BLaER1 treated with 17β-estradiol and CSF1 and Interleukin-3, amounts not matched to agents 10 nM and 100 nM (cell line): Measurements from ENCODE around the gene ECD.

ENCODE experiments used
- H3K27ac ChIP-seq, 11 experiments: shearing (Covaris generic); formaldehyde crosslinking; 2 replicates each; pipeline ENCODE4 v1.8.1; 2022
- H3K27me3 ChIP-seq, 11 experiments: shearing (Covaris generic); formaldehyde crosslinking; 2 replicates each; pipeline ENCODE4 v1.8.1; 2022
- H3K36me3 ChIP-seq, 11 experiments: shearing (Covaris generic); formaldehyde crosslinking; 2 replicates each; pipeline ENCODE4 v1.8.1; 2022
- H3K4me1 ChIP-seq, 10 experiments: shearing (Covaris generic); formaldehyde crosslinking; 2 replicates each; pipeline ENCODE4 v1.8.1; 2022
- H3K4me2 ChIP-seq, 11 experiments: shearing (Covaris generic); formaldehyde crosslinking; 2 replicates each; pipeline ENCODE4 v1.8.1; 2022
- H3K4me3 ChIP-seq, 10 experiments: shearing (Covaris generic); formaldehyde crosslinking; 2 replicates each; pipeline ENCODE4 v1.8.1; 2022
- H3K9ac ChIP-seq, 11 experiments: shearing (Covaris generic); formaldehyde crosslinking; 2 replicates each; pipeline ENCODE4 v1.8.1; 2022
- H3K9me3 ChIP-seq, 11 experiments: shearing (Covaris generic); formaldehyde crosslinking; replicated peaks in 1 of 11; 2 replicates each; pipeline ENCODE4 v1.8.1; 2022
- H4K20me1 ChIP-seq, 11 experiments: shearing (Covaris generic); formaldehyde crosslinking; 2 replicates each; pipeline ENCODE4 v1.8.1; 2022
- Cebpa-rat ChIP-seq, 11 experiments: shearing (Covaris generic); IDR thresholded peaks; 2 replicates each; pipeline ENCODE4 v1.8.1; 2022

Gene ECD

DNA sequence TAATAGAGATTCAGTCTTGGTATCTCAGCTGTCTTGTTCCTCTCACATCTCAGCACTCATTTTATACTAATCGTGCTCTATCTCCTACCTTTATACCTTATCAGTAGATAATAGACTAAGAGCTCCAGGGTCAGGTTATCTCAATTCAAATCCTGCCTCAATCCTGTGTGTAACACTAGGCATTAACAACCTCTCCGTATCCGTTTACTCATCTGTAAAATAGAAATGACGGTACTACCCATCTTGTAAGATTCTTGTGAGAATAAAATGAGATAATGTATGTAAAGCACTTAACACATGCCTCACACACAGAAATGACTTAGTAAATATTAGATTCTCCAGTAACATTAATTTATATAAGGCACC lies 70.5 kb downstream of the ECD start:
- Histone ChIP-seq H3K4me2 (peak overlapping the region; percentile 68 to 92 (median 84)), H3K27me3 (no peaks in the 10 kb centered on the region), H3K9me3 (no peaks in the 10 kb centered on the region), H3K36me3 (peaks cover 0 to 27% (median 21%) of the 10 kb centered on the region in 11 experiments; a peak in 18 of 22 replicates), H4K20me1 (peaks cover 0 to 28% (median 20%) of the 10 kb centered on the region in 11 experiments; a peak in 15 of 22 replicates), H3K27ac (peak overlapping the region; percentile 54 to 94 (median 88); a peak in 21 of 22 replicates), H3K4me3 (peak overlapping the region; percentile 78 to 98 (median 87); a peak in 19 of 20 replicates), H3K4me1 (peaks cover 18 to 50% (median 33%) of the 10 kb centered on the region in 10 experiments), H3K9ac (peak overlapping the region; percentile 58 to 96 (median 89))
- TF ChIP-seq Cebpa-rat (IDR thresholded peaks at IDR 0.05), result no peak

DNA sequence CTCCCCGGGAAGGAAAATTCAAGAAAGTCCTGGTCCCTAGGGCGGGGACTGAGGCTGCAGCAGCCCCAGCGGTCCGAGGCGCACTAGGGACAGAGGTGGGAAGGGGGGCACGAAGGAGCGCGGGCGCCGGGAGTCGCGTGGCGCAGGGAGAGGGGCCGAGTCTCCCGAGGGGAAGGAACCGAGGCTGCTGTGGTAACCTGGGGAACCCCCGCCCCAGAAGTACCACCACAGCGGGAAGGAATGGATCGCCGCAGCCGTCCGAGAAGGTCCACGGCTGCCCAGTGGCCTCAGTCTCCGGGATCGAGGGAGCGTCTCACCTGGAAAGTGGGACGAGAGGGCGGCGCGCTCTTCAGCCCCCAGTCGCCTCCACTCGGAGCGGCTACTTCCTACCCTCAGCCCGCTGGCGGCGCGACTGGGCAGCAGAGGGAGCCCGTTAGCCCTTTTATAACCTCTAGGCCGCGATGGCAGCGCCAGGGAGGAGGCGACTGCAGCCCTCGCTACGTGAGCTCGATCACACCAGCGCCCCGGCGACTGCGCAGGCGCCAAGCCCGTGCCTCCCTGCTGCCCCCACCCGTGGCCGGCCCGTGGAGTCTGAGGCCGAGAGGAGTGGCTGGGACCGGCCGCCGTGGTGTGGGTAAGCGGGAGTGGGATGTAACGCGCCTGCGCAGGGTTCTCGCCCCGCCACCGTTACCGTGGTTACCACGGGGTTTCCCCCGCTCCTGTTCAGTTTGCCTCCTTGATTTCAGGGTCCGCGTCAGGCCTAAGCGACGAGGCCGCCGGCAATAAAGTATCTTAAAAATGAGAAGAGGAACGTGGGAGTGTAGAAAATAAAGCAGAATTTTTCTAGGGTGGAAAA lies 71.1 kb downstream of the ECD start, which contains the start of gene P4HA1:
TSS of gene P4HA1 (minus strand) at position 418 of the 856 bp plus-strand sequence. CDS start 21,983 bp downstream, outside the sequence.
- Histone ChIP-seq H3K4me3 (peak within 1 kb of the TSS; percentile 78 to 98 (median 87)), H3K4me2 (peak within 1 kb of the TSS; percentile 80 to 99 (median 89)), H3K4me1 (peaks cover 18 to 56% (median 34%) of the 10 kb centered on the region in 10 experiments), H4K20me1 (peaks cover 0 to 34% (median 21%) of the 10 kb centered on the region in 11 experiments; a peak in 15 of 22 replicates), H3K36me3 (peaks cover 0 to 33% (median 21%) of the 10 kb centered on the region in 11 experiments; a peak in 18 of 22 replicates), H3K9ac (peak within 1 kb of the TSS; percentile 85 to 96 (median 92)), H3K9me3 (no peaks in the 10 kb centered on the region), H3K27me3 (no peaks in the 10 kb centered on the region), H3K27ac (peak within 1 kb of the TSS; percentile 84 to 94 (median 88))
- no peak for TF ChIP-seq Cebpa-rat (IDR thresholded peaks at IDR 0.05)

DNA sequence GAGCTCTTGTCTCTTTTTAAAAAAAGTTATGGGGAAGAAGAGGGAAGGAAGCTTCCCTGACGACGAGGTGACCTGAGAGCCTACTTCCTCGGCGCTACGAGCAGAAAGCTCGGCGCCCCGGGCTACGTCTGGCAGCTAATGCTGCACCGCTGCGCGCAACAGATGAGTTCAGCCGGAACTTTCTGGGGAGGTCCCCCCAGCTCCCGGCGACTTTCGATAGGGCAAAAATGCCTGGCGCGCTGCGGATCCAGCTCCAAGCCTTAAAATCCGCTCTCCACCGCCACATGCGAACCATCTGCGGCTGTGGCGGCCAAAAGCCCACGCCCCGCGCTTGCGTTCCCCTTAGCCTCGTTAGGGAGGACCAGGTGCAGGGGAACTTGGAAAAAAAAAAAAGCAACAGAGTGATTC lies 71.8 kb downstream of the ECD start:
- no peaks in the 10 kb centered on the region for H3K9me3 ChIP-seq
- peak overlapping the region; percentile 84 to 94 (median 88) for H3K27ac ChIP-seq
- H3K4me2 ChIP-seq, result peak overlapping the region; percentile 80 to 99 (median 89)
- no peaks in the 10 kb centered on the region for H3K27me3 ChIP-seq
- peak overlapping the region; percentile 78 to 98 (median 87) for H3K4me3 ChIP-seq
- no peak for TF ChIP-seq Cebpa-rat (IDR thresholded peaks at IDR 0.05)
- H3K4me1 ChIP-seq, result peaks cover 18 to 62% (median 34%) of the 10 kb centered on the region in 10 experiments
- H3K9ac ChIP-seq, result peak overlapping the region; percentile 85 to 96 (median 92)
- H4K20me1 ChIP-seq, result peaks cover 0 to 40% (median 21%) of the 10 kb centered on the region in 11 experiments; a peak in 16 of 22 replicates
- H3K36me3 ChIP-seq, result peaks cover 0 to 37% (median 21%) of the 10 kb centered on the region in 11 experiments; a peak in 20 of 22 replicates

DNA sequence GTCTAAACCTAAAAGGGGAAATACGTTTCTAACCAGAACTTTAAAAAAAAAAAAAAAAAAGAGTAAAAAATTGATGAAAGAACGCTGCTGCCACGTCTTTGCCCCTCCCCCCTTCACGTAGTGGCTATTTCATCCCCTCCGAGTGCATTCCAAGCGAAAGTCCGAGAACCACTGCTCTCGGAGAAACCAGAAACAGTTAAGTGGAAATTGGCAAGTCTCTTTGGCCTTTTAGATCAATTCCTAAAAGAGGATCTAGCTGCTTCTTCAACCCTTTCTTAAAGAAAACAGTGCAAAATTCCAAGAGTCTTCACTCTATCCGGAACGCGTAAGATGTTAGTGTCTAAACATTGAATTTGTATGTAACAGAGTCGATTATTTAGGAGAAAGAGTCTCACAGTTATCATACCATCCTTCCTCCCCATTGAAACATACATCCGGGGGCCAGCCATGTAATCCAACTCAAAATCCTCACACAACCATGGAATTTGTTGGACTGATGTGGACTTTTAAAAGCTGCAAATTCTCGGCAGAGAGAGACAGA lies 72.3 kb downstream of the ECD start:
- peak overlapping the region; percentile 78 to 98 (median 87) for H3K4me3 ChIP-seq
- H3K9me3 ChIP-seq, result no peaks in the 10 kb centered on the region
- peaks cover 18 to 66% (median 34%) of the 10 kb centered on the region in 10 experiments for H3K4me1 ChIP-seq
- peak overlapping the region; percentile 85 to 96 (median 92) for H3K9ac ChIP-seq
- no peak for TF ChIP-seq Cebpa-rat (IDR thresholded peaks at IDR 0.05)
- peak overlapping the region; percentile 84 to 94 (median 88) for H3K27ac ChIP-seq
- peaks cover 0 to 37% (median 20%) of the 10 kb centered on the region in 11 experiments; a peak in 20 of 22 replicates for H3K36me3 ChIP-seq
- H3K27me3 ChIP-seq, result no peaks in the 10 kb centered on the region
- H4K20me1 ChIP-seq, result peaks cover 0 to 45% (median 21%) of the 10 kb centered on the region in 11 experiments; a peak in 16 of 22 replicates
- peak overlapping the region; percentile 80 to 99 (median 89) for H3K4me2 ChIP-seq

DNA sequence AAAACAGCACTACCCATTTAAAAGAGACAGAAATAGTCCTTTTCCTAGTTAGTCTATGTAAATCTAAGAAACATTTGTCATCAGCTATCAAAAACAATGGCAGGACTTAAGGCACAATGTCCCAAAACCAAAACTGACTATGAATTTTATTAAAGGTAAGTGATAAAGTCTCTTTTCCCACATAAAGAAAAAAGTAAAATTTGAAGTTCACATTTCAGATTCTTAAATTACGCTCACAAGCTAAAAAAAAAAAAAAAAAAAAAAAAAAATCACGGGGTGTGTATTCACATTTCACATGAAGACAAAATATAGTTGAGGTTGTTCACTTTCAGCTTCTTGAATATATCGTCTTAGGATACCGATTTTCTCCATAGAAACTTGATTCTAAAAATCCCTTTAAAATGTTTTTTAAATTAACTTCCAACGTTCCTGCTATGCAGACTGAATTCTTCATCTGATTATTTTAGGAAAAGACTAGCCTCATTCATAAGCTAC lies 72.8 kb downstream of the ECD start:
- Histone ChIP-seq H3K36me3 (peaks cover 3 to 36% (median 20%) of the 10 kb centered on the region in 11 experiments; a peak in 20 of 22 replicates), H3K4me1 (peaks cover 18 to 68% (median 34%) of the 10 kb centered on the region in 10 experiments), H3K9ac (peak overlapping the region; percentile 85 to 96 (median 92)), H4K20me1 (peaks cover under 1 to 50% (median 23%) of the 10 kb centered on the region in 11 experiments; a peak in 16 of 22 replicates), H3K9me3 (no peaks in the 10 kb centered on the region), H3K27me3 (no peaks in the 10 kb centered on the region), H3K4me2 (peak overlapping the region; percentile 80 to 99 (median 89)), H3K4me3 (peak overlapping the region; percentile 78 to 98 (median 87)), H3K27ac (peak overlapping the region; percentile 84 to 94 (median 88))
- TF ChIP-seq Cebpa-rat (IDR thresholded peaks at IDR 0.05), result no peak

DNA sequence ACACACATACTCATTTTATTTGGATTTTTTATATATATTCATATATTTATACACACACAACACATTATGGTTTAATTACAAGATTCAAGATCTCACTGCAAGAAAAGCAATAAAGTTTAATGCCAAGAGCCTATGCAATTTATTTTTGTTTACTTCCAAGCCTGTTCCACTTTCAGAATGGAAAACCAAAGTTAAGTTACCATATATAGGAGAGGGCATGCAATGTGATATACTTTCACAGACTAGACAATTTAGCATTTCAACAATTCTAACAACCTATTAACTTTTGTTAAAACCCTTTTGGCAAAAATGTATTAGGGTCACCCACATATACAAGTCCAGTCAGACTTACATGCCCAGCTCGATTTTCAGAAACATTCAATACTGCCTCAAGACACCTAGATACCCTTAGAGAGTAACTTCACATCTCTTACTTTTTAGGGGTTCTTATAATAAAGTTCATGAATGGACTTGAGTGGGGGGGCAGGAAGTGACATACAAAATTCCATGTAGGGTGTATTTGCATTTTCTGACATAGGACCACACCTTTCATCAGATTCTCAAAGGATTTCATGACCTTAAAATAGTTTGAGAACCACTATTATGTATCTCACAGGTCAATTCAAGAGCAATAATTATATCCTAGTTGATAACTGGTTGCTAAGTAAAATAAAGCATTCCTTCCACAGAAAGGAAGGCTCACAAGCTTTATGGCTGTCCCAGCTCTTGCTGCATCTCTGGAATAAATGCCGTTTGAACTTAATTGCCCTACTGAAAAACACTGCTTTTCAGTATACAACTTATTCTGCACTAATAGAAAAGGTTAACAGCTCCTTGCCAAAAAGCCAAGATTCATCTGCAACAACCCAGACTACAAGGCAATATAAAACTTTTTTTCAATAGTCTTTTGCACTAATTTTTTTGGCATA lies 73.6 kb downstream of the ECD start:
- Histone ChIP-seq H3K4me3 (peak overlapping the region; percentile 78 to 98 (median 87)), H3K9me3 (no peaks in the 10 kb centered on the region), H3K4me1 (peaks cover 18 to 71% (median 34%) of the 10 kb centered on the region in 10 experiments), H3K27ac (peak overlapping the region in 8 of 11 experiments; percentile 86 to 94 (median 88); a peak in 15 of 22 replicates), H3K27me3 (no peaks in the 10 kb centered on the region), H3K36me3 (peaks cover 0 to 33% (median 20%) of the 10 kb centered on the region in 11 experiments; a peak in 18 of 22 replicates), H3K4me2 (peak overlapping the region; percentile 80 to 99 (median 89)), H3K9ac (peak overlapping the region; percentile 85 to 96 (median 92); a peak in 19 of 22 replicates), H4K20me1 (peaks cover 4 to 59% (median 27%) of the 10 kb centered on the region in 11 experiments; a peak in 16 of 22 replicates)
- TF ChIP-seq Cebpa-rat (IDR thresholded peaks at IDR 0.05), result no peak

DNA sequence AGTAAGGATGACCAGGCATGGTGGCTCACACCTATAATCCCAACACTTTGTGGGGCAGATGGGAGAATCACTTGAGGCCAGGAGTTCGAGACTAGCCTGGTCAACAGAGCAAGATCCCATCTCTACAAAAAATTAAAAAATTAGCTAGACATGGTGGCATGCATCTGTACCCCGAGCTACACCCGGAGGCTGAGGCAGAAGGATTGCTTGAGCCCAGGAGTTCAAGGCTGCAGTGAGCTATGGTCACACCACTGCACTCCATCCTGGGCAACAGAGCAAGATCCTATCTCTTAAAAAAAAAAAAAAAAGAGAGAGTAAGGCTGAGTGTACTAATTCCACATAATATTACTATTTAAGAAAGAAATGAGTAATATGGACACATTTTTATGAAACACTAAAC lies 75.0 kb downstream of the ECD start:
- Histone ChIP-seq H3K4me3 (no peak overlapping the region), H3K27me3 (no peaks in the 10 kb centered on the region), H3K9ac (no peak overlapping the region), H3K4me1 (peaks cover 18 to 67% (median 29%) of the 10 kb centered on the region in 10 experiments), H4K20me1 (peaks cover 4 to 72% (median 27%) of the 10 kb centered on the region in 11 experiments; a peak in 16 of 22 replicates), H3K27ac (no peak overlapping the region), H3K9me3 (no peaks in the 10 kb centered on the region), H3K36me3 (peaks cover 5 to 43% (median 20%) of the 10 kb centered on the region in 11 experiments; a peak in 17 of 22 replicates), H3K4me2 (peak overlapping the region in 9 of 11 experiments; percentile 19 to 69 (median 35); a peak in 12 of 22 replicates)
- TF ChIP-seq Cebpa-rat (IDR thresholded peaks at IDR 0.05), result no peak
